Ovary (tissue), 9 donors: Measurements from ENCODE around the gene SEC22C. TPM values are rescaled to one million over a fixed set of nuclear protein-coding genes. Genes with fewer than 3 reads are reported as not detected.

ENCODE experiments used
- DNase-seq, 5 donors: peaks; one replicate each; pipeline ENCODE4 v3.0.0-alpha.2; 2019 to 2020
- H3K27ac ChIP-seq, 2 donors: fragments of 200-600 bp; one replicate each; pipeline versions ENCODE4 v1.5.1 to v1.8.0; 2019 to 2022
- H3K27me3 ChIP-seq: fragments of 200-600 bp; one replicate; pipeline ENCODE4 v1.8.0; 2022
- H3K36me3 ChIP-seq: fragments of 200-600 bp; sonication (generic); one replicate; pipeline ENCODE4 v1.5.1; 2019
- H3K4me1 ChIP-seq: one replicate; pipeline ENCODE4 v1.8.1; 2013; ENCODE audit warnings: mild to moderate bottlenecking, moderate library complexity; ENCODE audit not compliant: insufficient read depth
- H3K4me3 ChIP-seq: fragments of 200-600 bp; sonication (generic); one replicate; pipeline ENCODE4 v1.5.1; 2017
- H3K9me3 ChIP-seq, 2 donors: fragments of 200-600 bp in 1 of 2; sonication (generic) in 1 of 2; one replicate each; pipeline versions ENCODE4 v1.5.1 to v1.8.1; 2013 to 2019; ENCODE audit warnings: mild to moderate bottlenecking in 1 of 2, moderate library complexity in 1 of 2
- CTCF ChIP-seq, 3 donors: fragments of 450-650 bp in 2 of 3; fragments of 200-600 bp in 1 of 3; IDR thresholded peaks; one replicate each; pipeline versions ENCODE4 v1.5.1 to v1.8.0; 2016 to 2022; ENCODE audit warnings: antibody characterized with exemption in 3 of 3, mild to moderate bottlenecking in 1 of 3
- EP300 ChIP-seq: sonication (generic); formaldehyde crosslinking; IDR thresholded peaks from one replicate; pipeline ENCODE4 v1.6.1; 2017; ENCODE audit warnings: antibody characterized with exemption
- POLR2A ChIP-seq: fragments of 450-650 bp; IDR thresholded peaks from one replicate; pipeline ENCODE4 v1.6.1; 2017; ENCODE audit warnings: antibody characterized with exemption, mild to moderate bottlenecking, moderate library complexity
- WGBS, 3 donors: extraction: QIAGEN DNeasy Blood & Tissue Kit in 1 of 3; methylation state at CpG; one replicate each; pipeline versions ENCODE4 v1.1.5 to v1.1.7; 2013 to 2017; 5-methylcytosine and 5-hydroxymethylcytosine counted together
- intact Hi-C, 4 donors: fragments of 100-400 bp; cut with DNase I; formaldehyde crosslinking; loops; one replicate each; pipeline versions ENCODE4 v1.11.0 to v1.15.1; 2022 to 2023
- polyA plus RNA-seq, 2 donors: library from polyadenylated mRNA; stranded (reverse); fragments of 200-250 nt in 1 of 2; fragments of 350-450 nt in 1 of 2; fragmentation: Illumina TruSeq in 1 of 2; extraction: RNeasy Lipid Tissue Mini Kit (QIAGEN cat#74804) in 1 of 2; gene quantifications; one replicate each; pipeline ENCODE4 v1.2.3, GENCODE V29; 2013 to 2014
- total RNA-seq, 7 donors: library from RNA; depleted of rRNA in 2 of 7; stranded (reverse); fragments of >200 nt in 2 of 7; fragmentation: NEBNext Ultra II Directional in 3 of 7; extraction: Animal tissue kit (Norgen Biotek cat#: 25700) in 3 of 7; gene quantifications; one replicate each; pipeline versions ENCODE4 v1.1.0 to v1.2.4, GENCODE V29; 2016 to 2023
- donor health status: DM: no; HTN: no; CAD: no; lungs with moderate emphysema.
- donor health status: DM: no; HTN: no; CAD: no.
- donor health status: Bipolar disorder and iron deficiency.
- donor health status: DM: yes; HTN: yes; CAD: no.
- donor health status: DM: no; HTN: no; CAD: no.
- donor health status: DM: yes; HTN: yes; CAD: no.

SEC22C gene
- total and polyA plus RNA-seq, 9 donors = 31.4 to 68.5 (median 46.0) TPM

DNA sequence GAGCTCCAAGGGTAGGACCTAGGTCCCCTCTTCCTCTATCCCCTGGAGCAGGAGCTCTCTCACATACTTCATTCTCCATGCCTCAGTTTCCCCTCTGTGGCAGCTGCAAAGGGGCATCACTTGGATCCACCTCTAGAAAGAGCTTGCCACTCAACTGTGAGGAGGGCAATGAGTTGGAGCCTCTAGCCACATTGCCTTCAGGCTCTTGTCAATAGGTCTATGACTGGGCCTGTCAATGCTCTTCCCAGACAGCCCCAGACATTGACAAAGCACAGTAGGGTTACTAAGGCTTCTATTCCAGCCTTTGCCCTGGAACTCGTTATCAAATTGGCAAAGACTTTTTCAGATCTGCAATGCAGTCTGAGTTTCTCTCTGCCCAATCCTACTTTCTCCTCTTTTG is 83.7 kb downstream of the SEC22C start:
- WGBS, 3 donors = 50 to 86% (median 72%) methylated on average over 1 of the region's 1 CpG
- no peaks in the 10 kb centered on the region for H3K27me3 ChIP-seq
- intact Hi-C loops = no loop called here
- peaks cover 4% of the 10 kb centered on the region for H3K4me1 ChIP-seq
- H3K4me3 ChIP-seq = no peak overlapping the region
- H3K36me3 ChIP-seq = no peaks in the 10 kb centered on the region
- H3K9me3 ChIP-seq = no peaks in the 10 kb centered on the region
- no peak overlapping the region for H3K27ac ChIP-seq
- TF ChIP-seq POLR2A = no peak
- no peak for TF ChIP-seq EP300
- TF ChIP-seq CTCF (IDR thresholded peaks at IDR 0.05) = no peak
- no peak for DNase-seq

Other genes with a start within 250 kb of the SEC22C start
- gene LYZL4, start 171.4 kb downstream of the SEC22C start, total RNA-seq = not detected
- gene LYZL4, start 171.4 kb downstream of the SEC22C start, polyA plus RNA-seq = not detected
- 1 to 10 TPM in 2 of 7 donors, under 1 TPM in 5; 0.12 to 2.0 (median 0.25) TPM for gene VIPR1, start 79.3 kb downstream of the SEC22C start, total RNA-seq
- 1 to 10 TPM in 1 of 2 donors, under 1 TPM in 1; 0.47 to 2.2 TPM for gene VIPR1, start 79.3 kb downstream of the SEC22C start, polyA plus RNA-seq
- gene SS18L2, start 8.9 kb upstream of the SEC22C start, total RNA-seq = 10 to 100 TPM; 17.9 to 22.8 (median 20.2) TPM
- gene SS18L2, start 8.9 kb upstream of the SEC22C start, polyA plus RNA-seq = 10 to 100 TPM; 21.9 to 24.5 TPM
- gene NKTR, start 18.7 kb upstream of the SEC22C start, total RNA-seq = 100 to 1,000 TPM in 1 of 7 donors, 10 to 100 TPM in 6; 68.6 to 114 (median 89.7) TPM
- gene NKTR, start 18.7 kb upstream of the SEC22C start, polyA plus RNA-seq = 10 to 100 TPM; 26.2 to 61.5 TPM
- 10 to 100 TPM; 14.1 to 41.9 (median 35.1) TPM for gene ZBTB47, start 71.7 kb upstream of the SEC22C start, total RNA-seq
- gene ZBTB47, start 71.7 kb upstream of the SEC22C start, polyA plus RNA-seq = 10 to 100 TPM in 1 of 2 donors, 1 to 10 TPM in 1; 7.7 to 18.8 TPM
- not detected for gene KLHL40, start 103.6 kb upstream of the SEC22C start, total RNA-seq
- not detected for gene KLHL40, start 103.6 kb upstream of the SEC22C start, polyA plus RNA-seq
- gene HHATL, start 120.8 kb upstream of the SEC22C start, total RNA-seq = 1 to 10 TPM in 1 of 7 donors, under 1 TPM in 2, not detected in 4; 0.25 to 1.3 (median 0.79) TPM
- under 1 TPM in 1 of 2 donors, not detected in 1; 0.12 TPM for gene HHATL, start 120.8 kb upstream of the SEC22C start, polyA plus RNA-seq
- gene CCDC13, start 191.3 kb upstream of the SEC22C start, total RNA-seq = 1 to 10 TPM in 3 of 7 donors, under 1 TPM in 4; 0.24 to 5.7 (median 0.60) TPM
- gene CCDC13, start 191.3 kb upstream of the SEC22C start, polyA plus RNA-seq = 1 to 10 TPM in 1 of 2 donors, under 1 TPM in 1; 0.75 to 1.6 TPM
- 10 to 100 TPM; 44.6 to 88.8 (median 65.4) TPM for gene HIGD1A, start 222.5 kb upstream of the SEC22C start, total RNA-seq
- gene HIGD1A, start 222.5 kb upstream of the SEC22C start, polyA plus RNA-seq = 100 to 1,000 TPM in 1 of 2 donors, 10 to 100 TPM in 1; 63.9 to 126 TPM
- 1 to 10 TPM in 4 of 7 donors, under 1 TPM in 3; 0.33 to 4.4 (median 1.0) TPM for gene ACKR2, start 227.5 kb upstream of the SEC22C start, total RNA-seq
- 1 to 10 TPM in 1 of 2 donors, under 1 TPM in 1; 0.82 to 2.7 TPM for gene ACKR2, start 227.5 kb upstream of the SEC22C start, polyA plus RNA-seq